ENCODE results near the gene NPAS3. TPM values are rescaled to one million over a fixed set of nuclear protein-coding genes. Genes with fewer than 3 reads are reported as not detected.

The NPAS3 gene
- total and polyA plus RNA-seq, 11 donors, result 0.15 to 3.4 (median 0.92) TPM

DNA sequence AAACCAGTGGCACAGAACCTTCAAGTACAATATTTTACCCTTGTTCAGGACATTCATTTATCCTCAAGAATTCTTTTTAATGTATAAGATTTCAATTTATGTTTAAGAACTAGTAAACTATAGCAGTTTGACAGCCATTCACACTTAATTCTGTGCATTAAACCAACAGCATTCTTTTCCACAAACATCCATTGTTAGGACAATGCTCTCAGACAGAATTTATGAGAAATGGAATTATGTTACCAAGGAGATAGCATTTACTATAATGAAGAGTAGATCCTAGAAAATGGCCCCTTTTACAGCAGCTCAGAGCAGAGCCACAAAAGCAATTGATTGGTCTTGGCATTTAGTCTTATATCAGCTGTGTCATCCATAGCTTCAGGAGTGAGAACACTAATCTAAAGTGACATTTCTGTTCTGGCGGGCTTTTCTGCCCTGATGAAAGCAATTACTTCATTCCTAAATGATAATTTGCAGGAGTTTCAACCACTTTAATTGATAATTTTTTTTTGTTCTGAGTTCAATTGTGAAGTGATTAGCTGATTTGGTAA lies 268.9 kb downstream of the NPAS3 start:
- no peaks in the 10 kb centered on the region for H3K27me3 ChIP-seq
- no peaks in the 10 kb centered on the region for H3K36me3 ChIP-seq
- no peak for DNase-seq
- intact Hi-C loops (cut with DNase I), result no loop called here
- WGBS, 4 donors, result 50 to 78% (median 74%) methylated on average over 1 of the region's 1 CpG
- H3K4me3 ChIP-seq, result no peak overlapping the region
- TF ChIP-seq, protein P1, sequence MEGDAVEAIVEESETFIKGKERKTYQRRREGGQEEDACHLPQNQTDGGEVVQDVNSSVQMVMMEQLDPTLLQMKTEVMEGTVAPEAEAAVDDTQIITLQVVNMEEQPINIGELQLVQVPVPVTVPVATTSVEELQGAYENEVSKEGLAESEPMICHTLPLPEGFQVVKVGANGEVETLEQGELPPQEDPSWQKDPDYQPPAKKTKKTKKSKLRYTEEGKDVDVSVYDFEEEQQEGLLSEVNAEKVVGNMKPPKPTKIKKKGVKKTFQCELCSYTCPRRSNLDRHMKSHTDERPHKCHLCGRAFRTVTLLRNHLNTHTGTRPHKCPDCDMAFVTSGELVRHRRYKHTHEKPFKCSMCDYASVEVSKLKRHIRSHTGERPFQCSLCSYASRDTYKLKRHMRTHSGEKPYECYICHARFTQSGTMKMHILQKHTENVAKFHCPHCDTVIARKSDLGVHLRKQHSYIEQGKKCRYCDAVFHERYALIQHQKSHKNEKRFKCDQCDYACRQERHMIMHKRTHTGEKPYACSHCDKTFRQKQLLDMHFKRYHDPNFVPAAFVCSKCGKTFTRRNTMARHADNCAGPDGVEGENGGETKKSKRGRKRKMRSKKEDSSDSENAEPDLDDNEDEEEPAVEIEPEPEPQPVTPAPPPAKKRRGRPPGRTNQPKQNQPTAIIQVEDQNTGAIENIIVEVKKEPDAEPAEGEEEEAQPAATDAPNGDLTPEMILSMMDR (IDR thresholded peaks at IDR 0.05), result no peak
- no peak for TF ChIP-seq POLR2A (IDR thresholded peaks at IDR 0.05)
- H3K27ac ChIP-seq, result no peak overlapping the region
- H3K9me3 ChIP-seq, result no peaks in the 10 kb centered on the region
- ATAC-seq, result no peak
- H3K4me1 ChIP-seq, result no peaks in the 10 kb centered on the region

DNA sequence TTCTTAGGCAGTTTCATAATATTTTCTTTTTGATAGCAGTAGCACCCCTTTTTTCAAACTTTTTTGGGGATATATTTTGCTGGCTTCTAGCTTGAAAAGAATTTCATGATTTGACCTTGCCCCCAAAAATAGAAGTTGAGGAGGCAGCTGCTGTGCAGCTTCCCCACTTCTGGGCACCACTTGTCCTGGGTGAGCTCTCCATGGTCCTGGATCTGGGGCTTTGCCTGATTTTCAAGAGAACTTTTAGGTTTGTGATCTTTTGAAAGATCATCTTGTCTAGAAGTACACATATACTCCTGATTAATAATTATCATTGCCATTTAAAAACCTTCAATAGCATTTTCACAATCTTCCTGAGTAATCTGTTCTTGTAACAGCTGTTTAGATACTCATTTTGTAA lies 271.6 kb downstream of the NPAS3 start:
- intact Hi-C loops (cut with DNase I), result no loop called here
- Histone ChIP-seq H3K4me3 (no peak overlapping the region), H3K4me1 (no peaks in the 10 kb centered on the region), H3K27ac (no peak overlapping the region), H3K36me3 (no peaks in the 10 kb centered on the region), H3K27me3 (no peaks in the 10 kb centered on the region), H3K9me3 (no peaks in the 10 kb centered on the region)
- TF ChIP-seq, protein P1 (IDR thresholded peaks at IDR 0.05), result no peak
- no peak for TF ChIP-seq POLR2A (IDR thresholded peaks at IDR 0.05)
- DNase-seq (no peak), ATAC-seq (no peak)

DNA sequence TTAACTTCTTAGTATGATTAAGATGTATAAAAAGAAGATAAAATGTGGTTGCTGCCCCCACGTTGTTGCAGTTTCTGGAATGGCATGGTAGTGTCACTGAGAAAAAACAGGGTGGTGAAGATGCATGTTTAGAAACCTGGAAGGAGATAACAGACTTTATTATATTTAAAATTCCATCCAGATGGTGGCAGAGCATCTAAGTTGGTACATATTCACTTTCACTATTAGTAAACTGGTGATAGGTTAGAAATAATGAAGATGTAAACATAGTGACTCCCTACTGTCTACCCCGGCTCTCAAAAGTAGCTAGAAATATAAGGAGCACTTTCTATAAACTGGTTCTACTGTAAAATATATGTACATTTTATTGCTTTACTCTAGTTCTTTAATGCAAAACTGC lies 279.3 kb downstream of the NPAS3 start:
- no peak for ATAC-seq

DNA sequence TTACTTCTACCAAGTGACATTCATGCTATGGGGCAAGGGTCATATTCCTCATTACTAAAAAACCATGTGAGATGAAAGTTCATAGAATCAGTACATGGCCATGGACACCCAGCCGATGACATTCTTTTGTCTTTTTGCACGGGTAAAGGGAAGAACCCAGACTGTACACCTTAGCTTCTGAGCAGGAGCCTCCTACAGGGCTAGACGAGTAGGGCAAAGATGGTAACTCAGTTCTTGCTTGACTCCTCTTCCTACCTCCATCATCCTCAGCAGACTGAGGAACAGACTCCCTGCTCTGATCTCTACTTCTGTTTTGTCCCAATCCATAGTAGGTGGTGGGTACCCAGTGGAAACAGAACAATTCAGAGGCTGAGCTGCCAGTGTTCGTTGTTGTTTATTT lies 281.3 kb downstream of the NPAS3 start:
- no peaks in the 10 kb centered on the region for H3K36me3 ChIP-seq
- WGBS, 4 donors, result 79 to 93% (median 87%) methylated on average over 4 of the region's 4 CpGs
- no peak overlapping the region for H3K4me3 ChIP-seq
- H3K27ac ChIP-seq, result no peak overlapping the region
- TF ChIP-seq POLR2A (IDR thresholded peaks at IDR 0.05), result no peak
- TF ChIP-seq, protein P1 (IDR thresholded peaks at IDR 0.05), result no peak
- DNase-seq (no peak), ATAC-seq (no peak)
- H3K4me1 ChIP-seq, result no peaks in the 10 kb centered on the region
- H3K9me3 ChIP-seq, result no peaks in the 10 kb centered on the region
- intact Hi-C loops (cut with DNase I), result loop anchor here in 1 of 10 donors (10.0 kb wide), 1 partner anchor 225 kb away; no protein-coding TSS in a partner anchor
- H3K27me3 ChIP-seq, result no peaks in the 10 kb centered on the region

More for the DNA sequence above, 279.3 kb downstream of the NPAS3 start:
- WGBS, 4 donors, result 50 to 59% (median 52%) methylated on average over 2 of the region's 2 CpGs
- Histone ChIP-seq H3K9me3 (no peaks in the 10 kb centered on the region), H3K27ac (no peak overlapping the region), H3K36me3 (no peaks in the 10 kb centered on the region), H3K27me3 (no peaks in the 10 kb centered on the region), H3K4me1 (no peaks in the 10 kb centered on the region), H3K4me3 (no peak overlapping the region)
- intact Hi-C loops (cut with DNase I), result no loop called here
- TF ChIP-seq POLR2A (IDR thresholded peaks at IDR 0.05), result no peak
- TF ChIP-seq, protein P1 (IDR thresholded peaks at IDR 0.05), result peak in 3 of 12 donors; percentile 15 to 22 (median 21)
- DNase-seq, result no peak
